Endothelial cell of umbilical vein (primary cell): ENCODE data around the gene ARHGEF10L. TPM values are rescaled to one million over a fixed set of nuclear protein-coding genes. Genes with fewer than 3 reads are reported as not detected.

ENCODE experiments used
- BruUV-seq: library from RNA; stranded (reverse); fragments of 400-500 nt; replicated peaks from 2 replicates; lab custom pipeline; 2021; lab: Mats Ljungman, UMichigan
- CTCF ChIA-PET: fragments of 300-600, 350-600 bp; sonication (Branson Sonifier 250); formaldehyde crosslinking; loops from one replicate; lab custom pipeline; 2021; ENCODE audit warnings: antibody characterized with exemption, inconsistent platforms; lab: Charles Lee
- POLR2A ChIA-PET: fragments of 300-600, 350-600 bp; sonication (Branson Sonifier 250); formaldehyde crosslinking; loops from one replicate; lab custom pipeline; 2021; ENCODE audit warnings: antibody characterized with exemption, inconsistent platforms; lab: Charles Lee
- DNase-seq: peaks from one replicate; pipeline ENCODE4 v3.0.0-alpha.2; 2011; ENCODE audit warnings: low read depth, low spot score
- FAIRE-seq: peaks from 2 replicates; lab custom pipeline; 2011; peaks lifted over from hg19 to GRCh38; lab: Jason Lieb, UNC
- H2AFZ ChIP-seq: 2 replicates; pipeline ENCODE4 v1.6.0; 2012; ENCODE audit warnings: low read depth, low read length, control low read depth, inconsistent platforms
- H3K27ac ChIP-seq: 2 replicates; pipeline ENCODE4 v1.5.1; 2011; ENCODE audit warnings: low read depth, mild to moderate bottlenecking, control low read depth, low read length, moderate library complexity; ENCODE audit not compliant: insufficient read depth
- H3K27me3 ChIP-seq, 2 experiments: 2 replicates each; pipeline versions ENCODE4 v1.6.0 to v1.6.1; 2011; ENCODE audit warnings: low read length in 2 of 2, mixed read lengths in 1 of 2; ENCODE audit not compliant: control insufficient read depth in 2 of 2, insufficient read depth in 2 of 2
- H3K36me3 ChIP-seq, 2 experiments: 2 replicates in 1 of 2; 3 replicates in 1 of 2; pipeline ENCODE4 v1.5.1; 2011; ENCODE audit warnings: low read length in 2 of 2, mild to moderate bottlenecking in 1 of 2, moderate library complexity in 1 of 2; ENCODE audit not compliant: control insufficient read depth in 2 of 2, insufficient read depth in 2 of 2; ENCODE audit errors: extremely low read depth in 1 of 2
- H3K4me1 ChIP-seq: 3 replicates; pipeline ENCODE4 v1.5.1; 2011; ENCODE audit warnings: mild to moderate bottlenecking, low read length; ENCODE audit not compliant: control insufficient read depth, insufficient read depth; ENCODE audit errors: extremely low read depth
- H3K4me2 ChIP-seq: 2 replicates; pipeline ENCODE4 v1.6.1; 2011; ENCODE audit warnings: low read length, control low read depth, mixed read lengths; ENCODE audit not compliant: insufficient read depth
- H3K4me3 ChIP-seq, 3 experiments: fragments of 200-600 bp in 1 of 3; sonication (generic), shearing (Covaris generic) in 1 of 3; replicated peaks in 1 of 3; 2 replicates each; pipeline ENCODE4 v1.5.1; 2011 to 2016; ENCODE audit warnings: control low read depth in 3 of 3, low read length in 3 of 3, mild to moderate bottlenecking in 2 of 3, inconsistent platforms in 1 of 3, low read depth in 1 of 3, moderate library complexity in 1 of 3; ENCODE audit not compliant: insufficient read depth in 1 of 3
- H3K79me2 ChIP-seq: 2 replicates; pipeline ENCODE4 v1.6.0; 2012; ENCODE audit warnings: low read length, inconsistent platforms; ENCODE audit not compliant: control insufficient read depth, insufficient read depth
- H3K9ac ChIP-seq: replicated peaks from 2 replicates; pipeline ENCODE3; 2011; ENCODE audit warnings: low read length, control low read depth; ENCODE audit not compliant: insufficient read depth; ENCODE audit errors: extremely low read depth
- H3K9me1 ChIP-seq: replicated peaks from 3 replicates; pipeline ENCODE4 v1.6.0; 2011; ENCODE audit warnings: mild to moderate bottlenecking, low read length; ENCODE audit not compliant: control insufficient read depth, insufficient read depth; ENCODE audit errors: extremely low read depth
- H3K9me3 ChIP-seq: replicated peaks from 2 replicates; pipeline ENCODE4 v1.5.1; 2012; ENCODE audit warnings: low read length, inconsistent platforms; ENCODE audit not compliant: control insufficient read depth, insufficient read depth
- H4K20me1 ChIP-seq: replicated peaks from 2 replicates; pipeline ENCODE3; 2011; ENCODE audit warnings: mild to moderate bottlenecking, low read length; ENCODE audit not compliant: control insufficient read depth, insufficient read depth; ENCODE audit errors: extremely low read depth
- GATA2 ChIP-seq: IDR thresholded peaks from 2 replicates; pipeline ENCODE4 v1.7.0; 2011; ENCODE audit warnings: low read depth, mild to moderate bottlenecking, moderate library complexity, mixed read lengths, low read length; ENCODE audit not compliant: insufficient read length, insufficient read depth
- JUN ChIP-seq: IDR thresholded peaks from 2 replicates; pipeline ENCODE4 v1.6.1; 2011; ENCODE audit warnings: borderline replicate concordance, low read depth; ENCODE audit not compliant: insufficient read length, insufficient read depth
- POLR2AphosphoS5 ChIP-seq: IDR thresholded peaks from 2 replicates; pipeline ENCODE4 v1.6.1; 2012; ENCODE audit warnings: low read depth, mild to moderate bottlenecking, control low read depth, low read length, moderate library complexity; ENCODE audit not compliant: insufficient read depth
- dilution Hi-C: fragments of 300-500 bp; cut with MboI; formaldehyde crosslinking; loops from one replicate; pipeline ENCODE4 v1.15.0; 2019; ENCODE audit warnings: low sequenced_read_pairs; ENCODE audit not compliant: extremely low pct_ligation_motif_present
- intact Hi-C: fragments of 100-400 bp; cut with micrococcal nuclease; formaldehyde crosslinking; loops from one replicate; pipeline ENCODE4 v1.10.0; 2022
- polyA plus RNA-seq, 4 experiments: library from polyadenylated mRNA; depleted of rRNA in 3 of 4; stranded (reverse) in 3 of 4; unstranded in 1 of 4; fragments of >200 nt; gene quantifications; 2 replicates each; pipeline versions ENCODE4 v1.2.1 to v1.2.3, GENCODE V29; 2011 to 2012; ENCODE audit warnings: missing spikeins in 1 of 4
- total RNA-seq: library from RNA; stranded (reverse); gene quantifications from 2 replicates; pipeline ENCODE4 v1.2.3, GENCODE V29; 2021
- TF ChIP-seq, protein P1 (sequence below), 2 donors: IDR thresholded peaks; 1 replicate in 1 of 2; 2 replicates in 1 of 2; pipeline ENCODE4 v1.5.1; 2011; ENCODE audit warnings: low read length in 2 of 2, mild to moderate bottlenecking in 2 of 2, moderate library complexity in 2 of 2, control low read depth in 1 of 2, inconsistent platforms in 1 of 2, low read depth in 1 of 2; ENCODE audit not compliant: insufficient read depth in 1 of 2; ENCODE audit errors: extremely low read depth in 1 of 2

The ARHGEF10L gene
- total and polyA plus RNA-seq, 2 donors (not counting 3 experiments of a cell fraction or from before 2014, with no cell fraction given): 1.9 to 5.2 TPM

DNA sequence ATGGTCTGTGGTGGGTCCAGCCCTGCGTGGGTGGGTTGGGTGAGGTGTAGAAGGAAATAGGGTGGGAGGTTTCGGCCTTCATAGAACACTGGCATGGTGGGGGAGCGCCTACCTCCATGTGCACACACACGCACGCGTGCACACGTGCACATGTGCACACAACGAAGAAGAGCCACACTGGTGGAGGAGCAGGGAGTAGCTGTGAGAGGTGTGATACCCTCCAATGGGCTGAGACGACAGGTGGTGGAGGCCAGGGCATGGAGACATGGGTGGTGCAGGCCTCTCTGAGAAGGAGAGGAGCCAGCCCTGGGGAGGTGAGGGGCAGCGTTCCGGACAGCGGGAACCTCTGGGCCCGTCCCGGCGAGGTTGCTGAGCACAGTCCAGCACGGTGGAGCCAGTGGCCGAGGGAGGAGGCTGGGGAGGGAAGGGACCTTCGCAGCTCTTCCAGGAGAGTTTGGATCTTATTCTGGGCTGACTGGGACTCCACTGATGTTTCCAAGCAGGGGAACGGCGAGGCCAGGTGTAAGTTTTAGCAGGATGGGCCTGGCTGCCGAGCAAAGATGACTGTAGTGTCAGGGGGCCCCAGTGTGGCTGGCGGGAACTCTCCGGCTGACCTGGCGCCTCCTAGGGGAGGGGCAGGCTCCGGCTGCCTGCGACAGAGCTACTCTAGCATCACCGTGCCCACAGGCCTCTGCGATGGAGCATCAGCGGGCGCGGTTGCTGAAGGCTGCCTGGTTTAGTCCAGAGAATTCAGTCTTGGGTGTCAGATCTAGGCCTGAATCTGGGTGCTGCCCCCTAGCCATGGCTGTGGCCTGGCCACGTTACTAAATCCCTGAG, 107.2 kb downstream of the ARHGEF10L start:
- no peaks in the 10 kb centered on the region for H4K20me1 ChIP-seq
- DNase-seq (no peak), FAIRE-seq (no peak)
- ChIA-PET POLR2A (no interaction called here), CTCF (no interaction called here)
- dilution Hi-C loops: no loop called here
- H3K27me3 ChIP-seq: no peaks in the 10 kb centered on the region
- BruUV-seq: no TSS peak
- no peak for TF ChIP-seq GATA2
- no peak for TF ChIP-seq JUN
- TF ChIP-seq, protein P1, sequence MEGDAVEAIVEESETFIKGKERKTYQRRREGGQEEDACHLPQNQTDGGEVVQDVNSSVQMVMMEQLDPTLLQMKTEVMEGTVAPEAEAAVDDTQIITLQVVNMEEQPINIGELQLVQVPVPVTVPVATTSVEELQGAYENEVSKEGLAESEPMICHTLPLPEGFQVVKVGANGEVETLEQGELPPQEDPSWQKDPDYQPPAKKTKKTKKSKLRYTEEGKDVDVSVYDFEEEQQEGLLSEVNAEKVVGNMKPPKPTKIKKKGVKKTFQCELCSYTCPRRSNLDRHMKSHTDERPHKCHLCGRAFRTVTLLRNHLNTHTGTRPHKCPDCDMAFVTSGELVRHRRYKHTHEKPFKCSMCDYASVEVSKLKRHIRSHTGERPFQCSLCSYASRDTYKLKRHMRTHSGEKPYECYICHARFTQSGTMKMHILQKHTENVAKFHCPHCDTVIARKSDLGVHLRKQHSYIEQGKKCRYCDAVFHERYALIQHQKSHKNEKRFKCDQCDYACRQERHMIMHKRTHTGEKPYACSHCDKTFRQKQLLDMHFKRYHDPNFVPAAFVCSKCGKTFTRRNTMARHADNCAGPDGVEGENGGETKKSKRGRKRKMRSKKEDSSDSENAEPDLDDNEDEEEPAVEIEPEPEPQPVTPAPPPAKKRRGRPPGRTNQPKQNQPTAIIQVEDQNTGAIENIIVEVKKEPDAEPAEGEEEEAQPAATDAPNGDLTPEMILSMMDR (IDR thresholded peaks at IDR 0.05; ENCODE audit: extremely low read depth in 1 of 2, insufficient read depth in 1 of 2, low read depth in 1 of 2, low read length in 2 of 2): no peak
- no peak for TF ChIP-seq POLR2AphosphoS5
- H3K9me1 ChIP-seq: no peaks in the 10 kb centered on the region
- no peak overlapping the region for H3K4me3 ChIP-seq
- H3K36me3 ChIP-seq: no peaks in the 10 kb centered on the region
- intact Hi-C loops: no loop called here
- H3K9ac ChIP-seq: no peak overlapping the region
- H3K4me2 ChIP-seq: no peak overlapping the region
- no peaks in the 10 kb centered on the region for H3K9me3 ChIP-seq
- H2AFZ ChIP-seq: no peak overlapping the region
- no peak overlapping the region for H3K27ac ChIP-seq
- H3K4me1 ChIP-seq: no peaks in the 10 kb centered on the region
- H3K79me2 ChIP-seq: no peaks in the 10 kb centered on the region
